HEK293 (cell line): ENCODE results near the gene TBC1D5.

ENCODE experiments used
- CTCF ChIA-PET: fragments of 350-600 bp; formaldehyde crosslinking; extraction: SDS; loops from one replicate; lab custom pipeline; 2021; ENCODE audit warnings: antibody characterized with exemption; lab: Yijun Ruan, JAX
- POLR2A ChIA-PET: fragments of 300-600 bp; formaldehyde crosslinking; extraction: SDS; loops from one replicate; lab custom pipeline; 2020; ENCODE audit warnings: antibody characterized with exemption, inconsistent platforms; lab: Yijun Ruan, JAX
- H3K27ac ChIP-seq: fragments of 200-500 bp; sonication (Bioruptor generic); 2 replicates; pipeline ENCODE4 v1.5.1; 2014; ENCODE audit warnings: low read depth, low read length, control low read depth, inconsistent platforms; ENCODE audit errors: extremely low read depth
- H3K36me3 ChIP-seq, 2 experiments: fragments of 200-500 bp in 1 of 2; sonication (Bioruptor generic) in 1 of 2; 1 replicate in 1 of 2; 2 replicates in 1 of 2; pipeline ENCODE4 v1.5.1; 2014 to 2017; ENCODE audit warnings: inconsistent platforms in 2 of 2, low read length in 2 of 2; ENCODE audit not compliant: control insufficient read depth in 2 of 2, insufficient read depth in 1 of 2
- H3K4me1 ChIP-seq: fragments of 200-500 bp; sonication (Bioruptor generic); 2 replicates; pipeline ENCODE4 v1.5.1; 2014; ENCODE audit warnings: mild to moderate bottlenecking, low read length, inconsistent platforms; ENCODE audit not compliant: control insufficient read depth, insufficient read depth
- H3K4me3 ChIP-seq: 2 replicates; pipeline ENCODE4 v1.5.1; 2011; ENCODE audit warnings: low read depth, mild to moderate bottlenecking, control low read depth, low read length, moderate library complexity
- H3K9me3 ChIP-seq: fragments of 200-500 bp; sonication (Bioruptor generic); 2 replicates; pipeline ENCODE4 v1.5.1; 2014; ENCODE audit warnings: low read depth, low read length, inconsistent platforms; ENCODE audit not compliant: control insufficient read depth, insufficient read depth
- AEBP2 ChIP-seq: fragments of 450-650 bp; formaldehyde crosslinking; IDR thresholded peaks from 2 replicates; pipeline ENCODE4 v1.5.1; 2016; ENCODE audit warnings: missing biosample characterization, missing genetic modification characterization, borderline replicate concordance
- GLI4 ChIP-seq: fragments of 450-650 bp; formaldehyde crosslinking; IDR thresholded peaks from 2 replicates; pipeline ENCODE4 v1.5.1; 2016; ENCODE audit warnings: missing biosample characterization, missing genetic modification characterization
- PATZ1 ChIP-seq: fragments of 450-650 bp; formaldehyde crosslinking; IDR thresholded peaks from 2 replicates; pipeline ENCODE4 v1.5.1; 2016; ENCODE audit warnings: missing biosample characterization, missing genetic modification characterization
- PRDM2 ChIP-seq: fragments of 450-650 bp; formaldehyde crosslinking; IDR thresholded peaks from 2 replicates; pipeline ENCODE4 v1.5.1; 2016; ENCODE audit warnings: missing biosample characterization, missing genetic modification characterization, borderline replicate concordance
- ZBTB20 ChIP-seq: fragments of 450-650 bp; formaldehyde crosslinking; IDR thresholded peaks from 2 replicates; pipeline ENCODE4 v1.5.1; 2016; ENCODE audit warnings: missing biosample characterization, missing genetic modification characterization
- ZNF114 ChIP-seq: fragments of 450-650 bp; formaldehyde crosslinking; IDR thresholded peaks from 2 replicates; pipeline ENCODE4 v1.5.0; 2017; ENCODE audit warnings: missing biosample characterization, missing genetic modification characterization
- ZNF146 ChIP-seq: fragments of 450-650 bp; formaldehyde crosslinking; IDR thresholded peaks from 2 replicates; pipeline ENCODE4 v1.5.1; 2016; ENCODE audit warnings: missing biosample characterization, missing genetic modification characterization
- ZNF148 ChIP-seq: fragments of 450-650 bp; formaldehyde crosslinking; IDR thresholded peaks from 2 replicates; pipeline ENCODE4 v1.5.0; 2017; ENCODE audit warnings: missing biosample characterization, missing genetic modification characterization, borderline replicate concordance
- ZNF155 ChIP-seq: fragments of 450-650 bp; formaldehyde crosslinking; IDR thresholded peaks from 2 replicates; pipeline ENCODE4 v1.5.1; 2016; ENCODE audit warnings: missing biosample characterization, missing genetic modification characterization
- ZNF175 ChIP-seq: fragments of 450-650 bp; formaldehyde crosslinking; IDR thresholded peaks from 2 replicates; pipeline ENCODE4 v1.5.1; 2016; ENCODE audit warnings: missing biosample characterization, missing genetic modification characterization
- ZNF19 ChIP-seq: fragments of 450-650 bp; formaldehyde crosslinking; IDR thresholded peaks from 2 replicates; pipeline ENCODE4; 2016; ENCODE audit warnings: missing biosample characterization, missing genetic modification characterization, low read depth
- ZNF280C ChIP-seq: fragments of 450-650 bp; formaldehyde crosslinking; IDR thresholded peaks from 2 replicates; pipeline ENCODE4 v1.5.1; 2016; ENCODE audit warnings: missing biosample characterization, missing genetic modification characterization
- ZNF350 ChIP-seq: fragments of 450-650 bp; formaldehyde crosslinking; IDR thresholded peaks from 2 replicates; pipeline ENCODE4 v1.5.0; 2017; ENCODE audit warnings: missing biosample characterization, mild to moderate bottlenecking, missing genetic modification characterization
- ZNF37A ChIP-seq: fragments of 450-650 bp; IDR thresholded peaks from 2 replicates; pipeline ENCODE4 v1.5.1; 2018; ENCODE audit warnings: missing biosample characterization, missing genetic modification characterization
- ZNF426 ChIP-seq: fragments of 450-650 bp; formaldehyde crosslinking; IDR thresholded peaks from 2 replicates; pipeline ENCODE4 v1.5.1; 2017; ENCODE audit warnings: missing biosample characterization, missing genetic modification characterization, mild to moderate bottlenecking, inconsistent platforms, moderate library complexity
- ZNF514 ChIP-seq: fragments of 450-650 bp; formaldehyde crosslinking; IDR thresholded peaks from 2 replicates; pipeline ENCODE4 v1.5.1; 2016; ENCODE audit warnings: missing biosample characterization, missing genetic modification characterization
- ZNF558 ChIP-seq: fragments of 450-650 bp; formaldehyde crosslinking; IDR thresholded peaks from 2 replicates; pipeline ENCODE4 v1.5.1; 2016; ENCODE audit warnings: missing biosample characterization, missing genetic modification characterization
- ZNF571 ChIP-seq: fragments of 450-650 bp; formaldehyde crosslinking; IDR thresholded peaks from 2 replicates; pipeline ENCODE4 v1.5.0; 2017; ENCODE audit warnings: missing biosample characterization, missing genetic modification characterization
- ZNF654 ChIP-seq: fragments of 450-650 bp; formaldehyde crosslinking; IDR thresholded peaks from 2 replicates; pipeline ENCODE4 v1.5.1; 2016; ENCODE audit warnings: low read depth, missing biosample characterization, missing genetic modification characterization

TBC1D5 gene

GRCh38 chr3:17287006-17287689, 455.3 kb downstream of the TBC1D5 start (continued):
- no peak for TF ChIP-seq PRDM2 (tag by site-specific recombination)
- no peak for TF ChIP-seq ZNF350
- TF ChIP-seq ZNF114 (tag by site-specific recombination) = no peak
- TF ChIP-seq ZBTB20 (tag by site-specific recombination) = no peak

GRCh38 chr3:17278006-17278405, 464.4 kb downstream of the TBC1D5 start:
- H3K9me3 ChIP-seq = no peaks in the 10 kb centered on the region
- ChIA-PET CTCF (interaction anchor here (0.6 to 1.2 kb wide), 3 partner anchors 19 to 1480 kb away, joined by 3 to 4 read pairs (median 3); no protein-coding TSS in a partner anchor), POLR2A (no interaction called here)
- no peak overlapping the region for H3K27ac ChIP-seq
- H3K4me1 ChIP-seq = no peaks in the 10 kb centered on the region
- no peaks in the 10 kb centered on the region for H3K36me3 ChIP-seq
- H3K4me3 ChIP-seq = no peak overlapping the region
- TF ChIP-seq GLI4 (no peak), ZNF146 (no peak), ZNF280C (tag by site-specific recombination) (no peak), ZNF654 (tag by site-specific recombination) (no peak), ZNF426 (tag by site-specific recombination) (no peak), ZNF148 (tag by site-specific recombination) (no peak), ZNF514 (no peak), PATZ1 (tag by site-specific recombination) (no peak), ZNF19 (no peak), ZNF155 (tag by site-specific recombination) (no peak), AEBP2 (tag by site-specific recombination) (no peak), ZNF37A (no peak), ZNF175 (no peak), ZNF558 (tag by site-specific recombination) (no peak), ZNF571 (tag by site-specific recombination) (no peak)
